Measurements from ENCODE around the gene SPTB. TPM values are rescaled to one million over a fixed set of nuclear protein-coding genes. Genes with fewer than 3 reads are reported as not detected.

Gene SPTB
- total RNA-seq, 4 donors from 2014 or later, result 0.13 to 3.8 (median 1.5) TPM

GRCh38 chr14:64864258-64864657 lies 15.4 kb downstream of the SPTB start:
- TF ChIP-seq POLR2A (IDR thresholded peaks at IDR 0.05) (no peak), CTCF (IDR thresholded peaks at IDR 0.05) (no peak)
- Histone ChIP-seq H3K27ac (no peak overlapping the region), H3K4me1 (peaks cover 0 to 15% (median 0%) of the 10 kb centered on the region in 3 donors), H3K9me3 (no peaks in the 10 kb centered on the region), H3K36me3 (no peaks in the 10 kb centered on the region), H3K27me3 (peaks cover 0 to 25% (median 0%) of the 10 kb centered on the region in 4 donors), H3K4me3 (no peak overlapping the region)
- DNase-seq, result no peak
- intact Hi-C loops (cut with DNase I), result no loop called here
- 76 to 80% methylated on average over 1 of the region's 1 CpG for WGBS, 2 donors

- H3K9me3 ChIP-seq, result no peaks in the 10 kb centered on the region
- H3K4me1 ChIP-seq, result peaks cover 0 to 12% (median 0%) of the 10 kb centered on the region in 3 donors
- intact Hi-C loops (cut with DNase I), result no loop called here
- WGBS, 2 donors, result 48 to 49% methylated on average over 3 of the region's 3 CpGs
- TF ChIP-seq CTCF (IDR thresholded peaks at IDR 0.05) (no peak), POLR2A (IDR thresholded peaks at IDR 0.05) (no peak)
- H3K27ac ChIP-seq, result no peak overlapping the region
- no peak for DNase-seq
- no peaks in the 10 kb centered on the region for H3K36me3 ChIP-seq
- H3K4me3 ChIP-seq, result no peak overlapping the region
- peaks cover 0 to 24% (median 0%) of the 10 kb centered on the region in 4 donors for H3K27me3 ChIP-seq
Observed at GRCh38 chr14:64861916-64862315, 17.8 kb downstream of the SPTB start.

GRCh38 chr14:64860039-64860438 lies 19.7 kb downstream of the SPTB start:
- no peaks in the 10 kb centered on the region for H3K36me3 ChIP-seq
- H3K27me3 ChIP-seq, result peaks cover 0 to 25% (median 0%) of the 10 kb centered on the region in 4 donors
- H3K4me3 ChIP-seq, result no peak overlapping the region
- DNase-seq, result no peak
- H3K4me1 ChIP-seq, result no peaks in the 10 kb centered on the region
- intact Hi-C loops (cut with DNase I), result no loop called here
- H3K27ac ChIP-seq, result no peak overlapping the region
- no peaks in the 10 kb centered on the region for H3K9me3 ChIP-seq
- no peak for TF ChIP-seq CTCF (IDR thresholded peaks at IDR 0.05)
- no peak for TF ChIP-seq POLR2A (IDR thresholded peaks at IDR 0.05)
- 30 to 46% methylated on average over 2 of the region's 2 CpGs for WGBS, 2 donors

GRCh38 chr14:64857979-64858744 lies 21.5 kb downstream of the SPTB start:
- 68 to 75% methylated on average over 11 of the region's 11 CpGs for WGBS, 2 donors
- no peaks in the 10 kb centered on the region for H3K9me3 ChIP-seq
- no peaks in the 10 kb centered on the region for H3K36me3 ChIP-seq
- intact Hi-C loops (cut with DNase I), result no loop called here
- no peaks in the 10 kb centered on the region for H3K4me1 ChIP-seq
- no peak overlapping the region for H3K27ac ChIP-seq
- TF ChIP-seq CTCF (IDR thresholded peaks at IDR 0.05) (no peak), POLR2A (IDR thresholded peaks at IDR 0.05) (no peak)
- no peak overlapping the region for H3K4me3 ChIP-seq
- DNase-seq, result no peak
- H3K27me3 ChIP-seq, result peaks cover 0 to 27% (median 0%) of the 10 kb centered on the region in 4 donors

- 75% methylated on average over 11 of the region's 11 CpGs for WGBS, 2 donors
- TF ChIP-seq POLR2A (IDR thresholded peaks at IDR 0.05), result no peak
- no peak for TF ChIP-seq CTCF (IDR thresholded peaks at IDR 0.05)
- no peak overlapping the region for H3K27ac ChIP-seq
- peaks cover 0 to 39% (median 0%) of the 10 kb centered on the region in 4 donors for H3K27me3 ChIP-seq
- H3K9me3 ChIP-seq, result no peaks in the 10 kb centered on the region
- intact Hi-C loops (cut with DNase I), result no loop called here
- no peak for DNase-seq
- H3K36me3 ChIP-seq, result no peaks in the 10 kb centered on the region
- H3K4me3 ChIP-seq, result no peak overlapping the region
- no peaks in the 10 kb centered on the region for H3K4me1 ChIP-seq
Observed at GRCh38 chr14:64856529-64857445, 22.9 kb downstream of the SPTB start.

Data from esophagus squamous epithelium (tissue), 5 donors.